DND-41 (cell line): ENCODE data around the gene CTNNA3.

Experiments
- ATAC-seq: fragments of 200-7000 bp; cut with Tn5 transposase; 3 replicates; pipeline ENCODE4 v1.9.1; 2021; ENCODE audit warnings: low read depth; ENCODE audit not compliant: insufficient read depth
- DNase-seq: peaks from one replicate; pipeline ENCODE4 v3.0.0-alpha.2; 2020
- H2AFZ ChIP-seq: 2 replicates; pipeline ENCODE4 v1.6.0; 2012; ENCODE audit warnings: low read depth, low read length
- H3K27ac ChIP-seq: 2 replicates; pipeline ENCODE4 v1.5.1; 2012; ENCODE audit warnings: low read length, inconsistent platforms
- H3K27me3 ChIP-seq: fragments of 200-600 bp; sonication (generic); 2 replicates; pipeline ENCODE4 v1.6.0; 2012; ENCODE audit warnings: low read length, mild to moderate bottlenecking, inconsistent platforms; ENCODE audit not compliant: insufficient read depth, poor library complexity
- H3K36me3 ChIP-seq: 2 replicates; pipeline ENCODE4 v1.5.1; 2012; ENCODE audit warnings: low read length, inconsistent platforms; ENCODE audit not compliant: insufficient read depth
- H3K4me1 ChIP-seq: 2 replicates; pipeline ENCODE4 v1.5.1; 2012; ENCODE audit warnings: mild to moderate bottlenecking, low read length; ENCODE audit not compliant: insufficient read depth
- H3K4me2 ChIP-seq: 2 replicates; pipeline ENCODE4 v1.6.0; 2012; ENCODE audit warnings: mild to moderate bottlenecking, moderate library complexity, low read length, inconsistent platforms; ENCODE audit not compliant: insufficient read depth
- H3K4me3 ChIP-seq, 2 experiments: fragments of 200-600 bp in 1 of 2; shearing (Covaris generic) in 1 of 2; 2 replicates each; pipeline ENCODE4 v1.5.1; 2012 to 2016; ENCODE audit warnings: inconsistent platforms in 2 of 2, low read length in 2 of 2, mild to moderate bottlenecking in 2 of 2, low read depth in 1 of 2, moderate library complexity in 1 of 2
- H3K79me2 ChIP-seq: 2 replicates; pipeline ENCODE4 v1.6.0; 2012; ENCODE audit warnings: low read length, inconsistent platforms; ENCODE audit not compliant: insufficient read depth
- H3K9ac ChIP-seq: 2 replicates; pipeline ENCODE4 v1.6.0; 2012; ENCODE audit warnings: low read depth, mild to moderate bottlenecking, inconsistent platforms, low read length, moderate library complexity
- H3K9me3 ChIP-seq: 2 replicates; pipeline ENCODE4 v1.5.1; 2012; ENCODE audit warnings: low read length, moderate library complexity, mild to moderate bottlenecking, inconsistent platforms; ENCODE audit not compliant: insufficient read depth, severe bottlenecking
- H4K20me1 ChIP-seq: 2 replicates; pipeline ENCODE4 v1.6.0; 2012; ENCODE audit warnings: low read length; ENCODE audit not compliant: insufficient read depth
- EZH2 ChIP-seq: IDR thresholded peaks from 3 replicates; pipeline ENCODE4 v1.6.1; 2012; ENCODE audit warnings: borderline replicate concordance, low read depth, mild to moderate bottlenecking, moderate library complexity, low read length, inconsistent platforms; ENCODE audit not compliant: severe bottlenecking
- TF ChIP-seq, protein P1 (sequence below): IDR thresholded peaks from 2 replicates; pipeline ENCODE4 v1.5.1; 2012; ENCODE audit warnings: borderline replicate concordance, low read length, moderate library complexity, mild to moderate bottlenecking; ENCODE audit not compliant: poor library complexity, severe bottlenecking; ENCODE audit errors: extremely low read depth

CTNNA3 gene

DNA sequence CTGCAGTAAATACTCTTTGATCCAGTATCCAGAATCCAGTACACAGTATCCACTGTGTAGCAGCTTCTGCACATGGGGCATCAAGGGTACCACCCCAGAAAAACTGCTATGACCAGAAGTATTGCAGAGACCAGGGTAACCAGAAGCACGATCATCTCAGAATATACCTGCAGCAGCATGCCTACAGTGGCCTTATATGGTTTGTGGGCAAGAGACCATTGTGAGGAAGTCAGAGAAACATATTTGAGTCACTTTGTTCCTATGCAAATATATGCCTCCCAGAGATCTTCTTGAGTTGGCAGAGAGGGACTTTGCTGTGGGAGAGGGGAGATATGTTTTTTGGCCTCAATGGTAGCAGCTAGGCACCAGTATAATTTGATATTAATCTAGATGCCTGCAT is 976.5 kb downstream of the CTNNA3 start:
- H3K27me3 ChIP-seq = no peaks in the 10 kb centered on the region
- H3K36me3 ChIP-seq = no peaks in the 10 kb centered on the region
- no peak overlapping the region for H3K9ac ChIP-seq
- H3K4me1 ChIP-seq = no peaks in the 10 kb centered on the region
- no peak overlapping the region for H3K4me2 ChIP-seq
- ATAC-seq (no peak), DNase-seq (no peak)
- TF ChIP-seq, protein P1, sequence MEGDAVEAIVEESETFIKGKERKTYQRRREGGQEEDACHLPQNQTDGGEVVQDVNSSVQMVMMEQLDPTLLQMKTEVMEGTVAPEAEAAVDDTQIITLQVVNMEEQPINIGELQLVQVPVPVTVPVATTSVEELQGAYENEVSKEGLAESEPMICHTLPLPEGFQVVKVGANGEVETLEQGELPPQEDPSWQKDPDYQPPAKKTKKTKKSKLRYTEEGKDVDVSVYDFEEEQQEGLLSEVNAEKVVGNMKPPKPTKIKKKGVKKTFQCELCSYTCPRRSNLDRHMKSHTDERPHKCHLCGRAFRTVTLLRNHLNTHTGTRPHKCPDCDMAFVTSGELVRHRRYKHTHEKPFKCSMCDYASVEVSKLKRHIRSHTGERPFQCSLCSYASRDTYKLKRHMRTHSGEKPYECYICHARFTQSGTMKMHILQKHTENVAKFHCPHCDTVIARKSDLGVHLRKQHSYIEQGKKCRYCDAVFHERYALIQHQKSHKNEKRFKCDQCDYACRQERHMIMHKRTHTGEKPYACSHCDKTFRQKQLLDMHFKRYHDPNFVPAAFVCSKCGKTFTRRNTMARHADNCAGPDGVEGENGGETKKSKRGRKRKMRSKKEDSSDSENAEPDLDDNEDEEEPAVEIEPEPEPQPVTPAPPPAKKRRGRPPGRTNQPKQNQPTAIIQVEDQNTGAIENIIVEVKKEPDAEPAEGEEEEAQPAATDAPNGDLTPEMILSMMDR = no peak
- TF ChIP-seq EZH2 = no peak
- H3K27ac ChIP-seq = no peak overlapping the region
- H3K4me3 ChIP-seq = no peak overlapping the region
- no peaks in the 10 kb centered on the region for H3K9me3 ChIP-seq
- H4K20me1 ChIP-seq = no peaks in the 10 kb centered on the region
- no peak overlapping the region for H2AFZ ChIP-seq
- no peaks in the 10 kb centered on the region for H3K79me2 ChIP-seq

DNA sequence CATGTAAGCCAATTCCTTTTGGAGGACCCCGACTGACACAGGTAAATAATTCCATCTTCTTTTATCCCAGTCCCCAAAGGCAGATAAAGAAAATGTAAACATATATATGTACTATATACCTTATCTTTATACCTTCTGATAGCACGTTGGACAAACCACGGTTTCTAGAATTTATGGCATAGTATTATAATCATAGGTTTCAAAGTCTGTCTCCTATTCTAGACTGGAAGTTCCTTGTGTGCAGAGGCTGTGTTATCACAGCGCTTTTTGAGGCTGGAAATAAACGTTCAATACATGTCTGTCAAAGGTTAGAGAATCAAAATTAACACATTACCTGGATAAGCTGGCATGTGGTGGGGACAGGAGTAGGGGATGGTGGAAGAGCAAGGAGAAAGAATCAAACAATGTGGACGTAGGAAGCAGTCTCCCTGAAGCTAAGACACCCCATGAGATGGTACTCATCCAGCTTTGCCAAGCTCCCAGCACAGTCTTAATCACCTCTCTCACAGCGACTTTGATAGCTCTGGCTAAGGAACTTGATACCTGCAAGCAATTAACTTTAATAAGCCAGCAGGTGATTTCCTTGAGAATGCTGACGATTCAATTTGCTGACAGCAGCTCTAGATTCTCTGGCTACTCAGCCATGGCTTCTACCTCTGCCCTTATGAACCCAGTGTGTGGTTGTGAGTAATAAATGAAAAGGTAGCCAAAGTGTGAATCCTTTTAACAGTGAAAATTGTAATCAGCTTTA is 978.6 kb downstream of the CTNNA3 start:
- Histone ChIP-seq H2AFZ (no peak overlapping the region), H3K27ac (no peak overlapping the region), H3K4me1 (no peaks in the 10 kb centered on the region), H4K20me1 (no peaks in the 10 kb centered on the region), H3K79me2 (no peaks in the 10 kb centered on the region), H3K9me3 (no peaks in the 10 kb centered on the region), H3K9ac (no peak overlapping the region), H3K27me3 (no peaks in the 10 kb centered on the region), H3K36me3 (no peaks in the 10 kb centered on the region), H3K4me2 (no peak overlapping the region), H3K4me3 (no peak overlapping the region)
- no peak for DNase-seq
- TF ChIP-seq, protein P1 = no peak
- no peak for TF ChIP-seq EZH2
- no peak for ATAC-seq

DNA sequence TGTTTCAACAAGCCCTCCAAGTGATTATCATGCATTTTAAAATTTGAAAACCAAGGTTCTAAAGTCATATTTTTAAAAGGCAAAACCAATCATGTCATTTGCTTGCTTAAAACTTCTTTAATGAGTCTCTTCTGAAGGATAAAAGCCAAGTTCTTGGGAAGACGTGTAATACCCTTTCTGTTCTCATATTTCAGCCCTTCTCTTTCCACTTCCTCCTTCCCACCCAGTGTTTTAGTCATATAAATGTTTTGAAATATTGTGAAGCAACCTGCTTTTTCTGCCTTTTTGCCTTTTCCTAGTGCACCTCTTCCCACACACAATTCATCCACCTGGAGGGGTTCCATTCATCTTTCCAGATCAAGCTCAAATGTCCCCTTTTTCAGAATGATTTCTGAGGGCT is 981.3 kb downstream of the CTNNA3 start:
- TF ChIP-seq EZH2 = no peak
- TF ChIP-seq, protein P1 = no peak
- ATAC-seq = no peak
- DNase-seq = no peak

More for the DNA sequence above, 981.3 kb downstream of the CTNNA3 start:
- Histone ChIP-seq H3K27me3 (no peaks in the 10 kb centered on the region), H3K9me3 (no peaks in the 10 kb centered on the region), H3K27ac (no peak overlapping the region), H3K4me3 (no peak overlapping the region), H4K20me1 (no peaks in the 10 kb centered on the region), H3K4me1 (no peaks in the 10 kb centered on the region), H3K79me2 (no peaks in the 10 kb centered on the region), H2AFZ (no peak overlapping the region), H3K9ac (no peak overlapping the region), H3K36me3 (no peaks in the 10 kb centered on the region), H3K4me2 (no peak overlapping the region)
